K562 (cell line): ENCODE data around the gene MAZ. TPM values are rescaled to one million over a fixed set of nuclear protein-coding genes. Genes with fewer than 3 reads are reported as not detected.

Experiments used
- ATAC-seq: fragments of 200-7000 bp; cut with Tn5 transposase; 3 replicates; pipeline ENCODE4 v1.9.1; 2020; ENCODE audit warnings: moderate library complexity
- BruUV-seq: library from RNA; stranded (reverse); fragments of 400-500 nt; replicated peaks from 2 replicates; lab custom pipeline; 2021; lab: Mats Ljungman, UMichigan
- CTCF ChIA-PET: fragments of 300-600 bp; formaldehyde crosslinking; extraction: SDS; loops from one replicate; lab custom pipeline; 2021; ENCODE audit warnings: low intra/inter-chr PET ratio; lab: Yijun Ruan, JAX
- POLR2A ChIA-PET: fragments of 300-600, 350-650 bp; sonication (Branson Sonifier 250); formaldehyde crosslinking; extraction: SDS; loops from one replicate; lab custom pipeline; 2021; ENCODE audit warnings: antibody characterized with exemption, inconsistent platforms; lab: Yijun Ruan, JAX
- DNase-seq, 4 experiments: peaks; one replicate each; pipeline versions ENCODE4 v3.0.0 to v3.0.0-alpha.2; 2011 to 2018; ENCODE audit warnings: low spot score in 3 of 4, mixed read lengths in 3 of 4; ENCODE audit errors: extremely low read depth in 1 of 4
- FAIRE-seq: peaks from 2 replicates; lab custom pipeline; 2011; peaks lifted over from hg19 to GRCh38; lab: Jason Lieb, UNC
- H2AFZ ChIP-seq: 2 replicates; pipeline ENCODE4 v1.6.0; 2011; ENCODE audit warnings: low read depth, low read length, control low read depth, inconsistent platforms
- H3K27ac ChIP-seq: fragments of 200-600 bp; 3 replicates; pipeline ENCODE4 v1.8.0; 2011; ENCODE audit warnings: low read depth, mild to moderate bottlenecking, control low read depth, inconsistent platforms, low read length, moderate library complexity, mixed read lengths; ENCODE audit errors: extremely low read depth
- H3K27me3 ChIP-seq, 2 experiments: fragments of 300-600 bp in 1 of 2; 2 replicates in 1 of 2; 3 replicates in 1 of 2; pipeline versions ENCODE4 v1.6.0 to v1.8.0; 2011; ENCODE audit warnings: inconsistent platforms in 2 of 2, low read length in 2 of 2, mild to moderate bottlenecking in 1 of 2, mixed read lengths in 1 of 2, moderate library complexity in 1 of 2; ENCODE audit not compliant: control insufficient read depth in 2 of 2, insufficient read depth in 2 of 2
- H3K36me3 ChIP-seq: fragments of 300-600 bp; 3 replicates; pipeline ENCODE4 v1.8.0; 2011; ENCODE audit warnings: mild to moderate bottlenecking, low read length, inconsistent platforms; ENCODE audit not compliant: control insufficient read depth, insufficient read depth
- H3K4me1 ChIP-seq, 2 experiments: fragments of 200-600 bp in 1 of 2; replicated peaks in 1 of 2; 2 replicates in 1 of 2; 3 replicates in 1 of 2; pipeline versions ENCODE4 v1.5.1 to v1.8.0; 2011; ENCODE audit warnings: inconsistent platforms in 2 of 2, low read length in 2 of 2, mild to moderate bottlenecking in 1 of 2, mixed read lengths in 1 of 2, moderate library complexity in 1 of 2; ENCODE audit not compliant: control insufficient read depth in 2 of 2, insufficient read depth in 2 of 2
- H3K4me2 ChIP-seq: 2 replicates; pipeline ENCODE4 v1.6.1; 2011; ENCODE audit warnings: low read length, control low read depth, inconsistent platforms, mixed read lengths; ENCODE audit not compliant: insufficient read depth
- H3K4me3 ChIP-seq: fragments of 200-600 bp; sonication (generic), shearing (Covaris generic); 2 replicates; pipeline ENCODE4 v1.5.1; 2016; ENCODE audit warnings: control low read depth, inconsistent platforms
- H3K79me2 ChIP-seq: fragments of 200-600 bp; 3 replicates; pipeline ENCODE4 v1.8.0; 2011; ENCODE audit warnings: low read length, inconsistent platforms; ENCODE audit not compliant: control insufficient read depth, insufficient read depth
- H3K9ac ChIP-seq, 2 experiments: 2 replicates each; pipeline versions ENCODE4 v1.6.0 to v1.6.1; 2011; ENCODE audit warnings: low read depth in 2 of 2, low read length in 2 of 2, control low read depth in 1 of 2, inconsistent platforms in 1 of 2, mild to moderate bottlenecking in 1 of 2, mixed read lengths in 1 of 2; ENCODE audit not compliant: insufficient read depth in 1 of 2
- H3K9me1 ChIP-seq: one replicate; pipeline ENCODE4 v1.6.0; 2011; ENCODE audit warnings: inconsistent platforms, mild to moderate bottlenecking, low read length, moderate library complexity; ENCODE audit not compliant: control insufficient read depth, insufficient read depth
- H3K9me3 ChIP-seq: replicated peaks from 2 replicates; pipeline ENCODE4 v1.5.1; 2011; ENCODE audit warnings: low read depth, low read length, inconsistent platforms; ENCODE audit not compliant: control insufficient read depth, insufficient read depth
- H4K20me1 ChIP-seq: replicated peaks from 2 replicates; pipeline ENCODE4 v1.6.1; 2011; ENCODE audit warnings: low read length, inconsistent platforms, mixed read lengths; ENCODE audit not compliant: control insufficient read depth, insufficient read depth
- FOS ChIP-seq: IDR thresholded peaks from 3 replicates; pipeline ENCODE4 v1.6.1; 2011; ENCODE audit not compliant: insufficient read length; ENCODE audit errors: extremely low read depth
- FOXK1 ChIP-seq: sonication (generic); formaldehyde crosslinking; IDR thresholded peaks from 2 replicates; pipeline ENCODE4 v1.8.0; 2022; ENCODE audit warnings: missing genetic modification reagents, mild to moderate bottlenecking, borderline replicate concordance
- WGBS: fragments of 100-300 bp; shearing (Covaris generic); methylation state at CpG from one replicate; pipeline ENCODE4 v1.1.6; 2016; ENCODE audit warnings: low coverage, mixed read lengths; ENCODE audit not compliant: insufficient coverage; ENCODE audit errors: missing lambda C conversion rate; 5-methylcytosine and 5-hydroxymethylcytosine counted together
- in situ Hi-C: fragments of 300-500 bp; cut with MboI; formaldehyde crosslinking; loops from 4 replicates; pipeline ENCODE4 v1.15.0; 2018; ENCODE audit warnings: inconsistent platforms, mixed read lengths
- intact Hi-C: fragments of 100-400 bp; cut with micrococcal nuclease; formaldehyde crosslinking; loops from 2 replicates; pipeline ENCODE4 v1.14.2; 2022
- polyA plus RNA-seq, 8 experiments: library from polyadenylated mRNA; depleted of rRNA in 4 of 8; stranded (reverse) in 5 of 8; unstranded in 3 of 8; fragments of >200 nt; fragmentation: Nextera tagmentation in 2 of 8; fragmentation: Illumina TruSeq in 1 of 8; extraction: Ambion mirVana in 2 of 8; extraction: Trizol in 1 of 8; gene quantifications; 2 replicates each; pipeline versions ENCODE4 v1.2.1 to v1.2.3, GENCODE V29; 2011 to 2014; ENCODE audit warnings: inconsistent platforms in 1 of 8, missing spikeins in 1 of 8
- total RNA-seq, 7 experiments: library from RNA; depleted of rRNA in 6 of 7; stranded (reverse); fragments of >200 nt in 6 of 7; fragmentation: Illumina TruSeq in 2 of 7; extraction: Trizol in 2 of 7; gene quantifications; 2 replicates each; pipeline versions ENCODE4 v1.2.1 to v1.2.3, GENCODE V29; 2011 to 2021; ENCODE audit warnings: low replicate concordance in 1 of 7

MAZ gene
- total and polyA plus RNA-seq, 9 of the 15 experiments (the other 6 are each of a cell fraction or from before 2014, with no cell fraction given) = 45.4 to 532 (median 250) TPM

GRCh38 chr16:29857133-29857760 lies 50.9 kb downstream of the MAZ start:
- ChIA-PET POLR2A (interaction anchor here (0.8 kb wide), 1 partner anchor 46 kb away, joined by 4 read pairs; the partner anchor contains the start of gene PRRT2), CTCF (no interaction called here)
- no peaks in the 10 kb centered on the region for H3K9me3 ChIP-seq
- TF ChIP-seq FOS = no peak
- H3K4me1 ChIP-seq = peaks cover 4 to 13% of the 10 kb centered on the region in 2 experiments; a peak in 3 of 5 replicates
- H3K79me2 ChIP-seq = peaks cover 4% of the 10 kb centered on the region; the same call in 2 of the 3 replicates
- peaks cover 27% of the 10 kb centered on the region; the same call in 2 of the 3 replicates for H3K36me3 ChIP-seq
- intact Hi-C loops (no loop called here), in situ Hi-C loops (no loop called here)
- DNase-seq = no peak
- BruUV-seq = no TSS peak
- no peak overlapping the region for H2AFZ ChIP-seq
- no peak for ATAC-seq
- H4K20me1 ChIP-seq = no peaks in the 10 kb centered on the region
- H3K9ac ChIP-seq = no peak overlapping the region
- H3K4me3 ChIP-seq = no peak overlapping the region
- no peaks in the 10 kb centered on the region for H3K27me3 ChIP-seq
- H3K4me2 ChIP-seq = no peak overlapping the region
- no peak for FAIRE-seq
- H3K9me1 ChIP-seq = no peaks in the 10 kb centered on the region
- no peak overlapping the region for H3K27ac ChIP-seq
- 60% methylated on average over 7 of the region's 7 CpGs for whole genome bisulfite sequencing

- Histone ChIP-seq H4K20me1 (no peaks in the 10 kb centered on the region), H2AFZ (no peak overlapping the region), H3K4me1 (peaks cover 4 to 21% of the 10 kb centered on the region in 2 experiments; a peak in 3 of 5 replicates), H3K36me3 (peaks cover 27% of the 10 kb centered on the region; the same call in 2 of the 3 replicates), H3K27me3 (no peaks in the 10 kb centered on the region), H3K27ac (no peak overlapping the region), H3K4me3 (no peak overlapping the region), H3K79me2 (peaks cover 11% of the 10 kb centered on the region; the same call in 2 of the 3 replicates), H3K4me2 (no peak overlapping the region)
- in situ Hi-C loops = no loop called here
- WGBS = 84% methylated on average over 9 of the region's 10 CpGs
- no peak for DNase-seq
- FAIRE-seq = no peak
- ATAC-seq = no peak
- BruUV-seq = no TSS peak
- intact Hi-C loops = no loop called here
- POLR2A ChIA-PET = interaction anchor here (1.1 kb wide), 1 partner anchor 10 kb away, joined by 3 read pairs; no protein-coding TSS in a partner anchor
- TF ChIP-seq FOXK1 (CRISPR knock-in tag) = no peak
- TF ChIP-seq, all 486 proteins: peak for 0
- CTCF ChIA-PET = no interaction called here
- Histone ChIP-seq H3K9me1 (no peaks in the 10 kb centered on the region), H3K9me3 (no peaks in the 10 kb centered on the region), H3K9ac (no peak overlapping the region)
Measured at GRCh38 chr16:29858149-29858849, 52.0 kb downstream of the MAZ start.
